Hepatocyte (in vitro differentiated cells): ENCODE measurements around the gene TXNDC15.

Source experiments
- CTCF ChIP-seq: fragments of 200-600 bp; sonication (generic); IDR thresholded peaks from 2 replicates; pipeline ENCODE4 v1.5.1; 2016; ENCODE audit warnings: antibody characterized with exemption, mild to moderate bottlenecking; ENCODE audit not compliant: poor library complexity
- EZH2 ChIP-seq: fragments of 200-600 bp; sonication (generic); IDR thresholded peaks from 2 replicates; pipeline ENCODE4 v1.6.1; 2016; ENCODE audit warnings: antibody characterized with exemption, mild to moderate bottlenecking, borderline replicate concordance

DNA sequence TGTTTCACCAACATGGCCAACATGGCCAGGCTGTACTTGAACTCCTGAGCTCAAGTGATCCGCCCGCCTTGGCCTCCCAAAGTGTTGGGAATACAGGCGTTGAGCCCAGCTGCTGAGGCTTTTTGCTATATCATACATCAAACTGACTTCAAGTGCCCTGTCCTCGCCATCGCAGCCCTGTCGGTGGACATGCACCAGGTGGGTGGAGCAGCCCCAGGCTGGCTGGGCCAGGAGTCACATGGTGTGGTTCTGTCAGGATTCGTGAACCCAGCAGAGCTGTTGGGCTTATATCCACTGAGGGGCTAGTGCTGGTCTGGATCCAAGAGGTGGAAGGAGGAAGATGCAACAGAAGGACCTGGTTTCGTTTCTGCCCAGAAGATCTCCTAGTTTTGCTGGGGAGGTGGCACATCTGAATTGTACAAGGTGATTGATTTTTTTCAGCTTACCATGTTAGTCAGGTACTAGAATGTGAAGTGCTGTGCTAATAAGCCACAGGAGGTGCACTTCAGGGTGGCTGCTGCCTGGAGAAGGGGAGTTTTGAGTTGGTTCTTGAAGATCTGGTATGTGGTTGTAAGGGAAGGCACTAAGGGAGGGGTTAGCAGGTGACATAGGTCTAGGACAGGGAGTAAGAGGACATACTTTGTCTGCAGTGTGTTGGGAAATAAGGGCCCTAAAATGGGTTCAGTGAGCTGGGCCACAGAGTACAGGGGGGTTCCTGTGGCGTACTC lies 46.8 kb downstream of the TXNDC15 start:
- TF ChIP-seq CTCF (no peak), EZH2 (no peak)
